ENCODE data around the gene TST.

Gene TST

DNA sequence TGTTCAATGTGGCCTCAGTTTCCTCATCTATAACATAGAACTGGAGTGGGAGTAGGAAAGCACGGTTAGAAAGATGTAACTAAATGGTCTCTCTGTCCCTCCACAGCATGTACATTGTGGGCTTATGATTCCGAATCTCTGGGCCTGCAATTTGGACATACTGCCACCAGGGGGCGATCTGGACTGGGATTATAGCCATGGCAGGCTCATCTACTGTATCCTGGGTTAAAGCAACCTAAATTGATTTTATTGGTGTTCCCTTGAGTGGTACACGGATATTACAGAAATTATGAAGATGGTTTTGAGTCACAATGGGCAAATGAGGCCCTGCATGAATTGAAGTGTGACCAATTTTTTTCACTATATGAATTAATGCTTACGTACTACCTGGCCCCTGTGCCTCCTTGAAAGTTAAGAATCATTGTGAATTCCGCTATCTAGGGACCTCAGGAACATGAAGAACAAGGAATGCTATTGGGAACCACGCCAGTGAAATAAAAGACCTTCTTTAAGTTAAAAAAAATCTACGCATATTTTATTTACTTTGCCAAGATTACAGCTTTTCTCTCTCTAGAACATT, 32.9 kb downstream of the TST start:
- DNase-seq (ENCODE audit: low read depth) = no peak
- no peak overlapping the region for H3K4me3 ChIP-seq (ENCODE audit: low read depth, low read length)
- TF ChIP-seq, protein P1, sequence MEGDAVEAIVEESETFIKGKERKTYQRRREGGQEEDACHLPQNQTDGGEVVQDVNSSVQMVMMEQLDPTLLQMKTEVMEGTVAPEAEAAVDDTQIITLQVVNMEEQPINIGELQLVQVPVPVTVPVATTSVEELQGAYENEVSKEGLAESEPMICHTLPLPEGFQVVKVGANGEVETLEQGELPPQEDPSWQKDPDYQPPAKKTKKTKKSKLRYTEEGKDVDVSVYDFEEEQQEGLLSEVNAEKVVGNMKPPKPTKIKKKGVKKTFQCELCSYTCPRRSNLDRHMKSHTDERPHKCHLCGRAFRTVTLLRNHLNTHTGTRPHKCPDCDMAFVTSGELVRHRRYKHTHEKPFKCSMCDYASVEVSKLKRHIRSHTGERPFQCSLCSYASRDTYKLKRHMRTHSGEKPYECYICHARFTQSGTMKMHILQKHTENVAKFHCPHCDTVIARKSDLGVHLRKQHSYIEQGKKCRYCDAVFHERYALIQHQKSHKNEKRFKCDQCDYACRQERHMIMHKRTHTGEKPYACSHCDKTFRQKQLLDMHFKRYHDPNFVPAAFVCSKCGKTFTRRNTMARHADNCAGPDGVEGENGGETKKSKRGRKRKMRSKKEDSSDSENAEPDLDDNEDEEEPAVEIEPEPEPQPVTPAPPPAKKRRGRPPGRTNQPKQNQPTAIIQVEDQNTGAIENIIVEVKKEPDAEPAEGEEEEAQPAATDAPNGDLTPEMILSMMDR (IDR thresholded peaks at IDR 0.05; ENCODE audit: low read depth, low read length, missing control alignments) = peak; percentile 40
- in situ Hi-C loops (cut with HindIII; ENCODE audit: low sequenced_read_pairs) = no loop called here

DNA sequence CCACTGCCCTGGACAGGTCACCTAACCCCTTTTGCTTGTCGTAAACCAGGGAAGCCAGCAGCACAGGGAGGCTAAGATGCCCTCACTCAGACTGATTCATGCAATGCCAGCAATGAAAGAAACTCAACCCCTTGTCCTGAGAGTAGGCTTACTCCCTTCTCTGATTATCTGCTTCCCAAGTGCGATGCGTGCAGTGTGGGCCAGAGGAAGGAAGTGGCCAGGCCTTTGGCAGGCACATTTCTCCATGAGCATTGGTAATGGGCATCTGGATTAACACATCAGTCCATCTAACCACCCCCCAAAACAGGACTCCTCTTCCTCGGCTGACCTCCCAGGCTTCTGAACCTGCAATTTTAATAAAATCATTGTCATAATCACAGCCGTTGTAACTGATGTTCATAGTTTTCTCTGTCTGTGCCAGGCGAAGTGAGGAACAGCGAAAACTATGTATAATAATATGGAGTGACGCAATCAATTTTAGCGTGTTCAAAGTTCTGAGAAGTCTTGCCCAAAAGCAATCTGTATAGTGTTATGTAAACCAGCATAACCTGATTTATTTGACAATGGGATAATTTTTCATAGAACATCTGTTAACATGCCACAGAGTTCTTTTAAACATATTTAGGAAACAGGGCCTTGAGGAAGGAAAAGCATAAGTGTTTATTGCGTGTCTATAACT, 33.9 kb downstream of the TST start:
- no peak overlapping the region for H3K4me3 ChIP-seq (ENCODE audit: low read depth, low read length)
- in situ Hi-C loops (cut with HindIII; ENCODE audit: low sequenced_read_pairs) = no loop called here
- DNase-seq (ENCODE audit: low read depth) = no peak
- TF ChIP-seq, protein P1 (IDR thresholded peaks at IDR 0.05; ENCODE audit: low read depth, low read length, missing control alignments) = no peak

DNA sequence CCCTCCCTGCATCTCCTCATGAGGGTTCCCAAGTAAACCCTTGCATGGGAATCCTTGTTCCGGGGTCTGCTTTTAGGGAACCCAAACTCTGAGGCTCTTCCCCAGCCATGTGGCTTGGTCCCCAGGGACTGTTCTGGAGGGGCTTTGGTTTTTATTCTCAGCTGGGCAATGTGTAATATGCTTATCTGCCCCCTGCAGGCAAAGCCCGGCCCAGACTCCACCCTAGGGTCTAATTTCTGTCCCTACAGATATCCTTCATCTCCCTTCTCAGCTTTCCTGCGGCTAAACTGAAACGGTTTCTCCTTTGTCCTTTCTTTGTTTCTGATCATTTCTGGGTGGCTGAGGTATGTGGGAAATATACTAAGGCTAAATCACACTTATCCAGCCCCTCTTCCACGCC, 37.1 kb downstream of the TST start:
- no peak for DNase-seq (ENCODE audit: low read depth)
- no peak overlapping the region for H3K4me3 ChIP-seq (ENCODE audit: low read depth, low read length)
- TF ChIP-seq, protein P1 (IDR thresholded peaks at IDR 0.05; ENCODE audit: low read depth, low read length, missing control alignments) = no peak
- in situ Hi-C loops (cut with HindIII; ENCODE audit: low sequenced_read_pairs) = no loop called here

DNA sequence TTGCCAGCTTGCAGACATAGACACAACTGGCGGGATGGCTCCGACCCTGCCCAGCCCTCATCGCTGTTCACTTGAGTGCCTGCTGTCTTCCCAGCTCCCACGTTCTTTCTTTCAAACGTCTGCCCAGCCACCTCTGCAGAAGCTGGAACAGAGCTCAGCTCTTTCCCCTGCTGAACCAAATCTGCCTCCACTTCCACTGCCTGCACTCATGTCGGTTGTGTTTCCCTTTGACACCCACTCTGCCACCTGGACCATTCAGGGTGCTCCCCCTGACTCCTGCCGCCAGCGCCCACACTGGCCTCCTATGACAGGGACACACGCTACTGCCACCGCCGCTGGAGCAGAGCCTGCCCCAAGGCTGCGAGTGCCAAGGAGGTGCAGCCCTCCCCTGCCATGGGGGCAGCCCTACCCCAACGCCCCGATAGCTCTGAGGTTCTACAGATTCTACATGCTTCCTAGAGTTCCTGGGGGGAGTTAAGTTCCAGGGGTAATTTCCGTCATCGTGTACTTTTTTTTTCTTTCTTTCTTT, 37.9 kb downstream of the TST start:
- TF ChIP-seq, protein P1 (IDR thresholded peaks at IDR 0.05; ENCODE audit: low read depth, low read length, missing control alignments) = no peak
- in situ Hi-C loops (cut with HindIII; ENCODE audit: low sequenced_read_pairs) = no loop called here
- DNase-seq (ENCODE audit: low read depth) = no peak
- H3K4me3 ChIP-seq (ENCODE audit: low read depth, low read length) = no peak overlapping the region

DNA sequence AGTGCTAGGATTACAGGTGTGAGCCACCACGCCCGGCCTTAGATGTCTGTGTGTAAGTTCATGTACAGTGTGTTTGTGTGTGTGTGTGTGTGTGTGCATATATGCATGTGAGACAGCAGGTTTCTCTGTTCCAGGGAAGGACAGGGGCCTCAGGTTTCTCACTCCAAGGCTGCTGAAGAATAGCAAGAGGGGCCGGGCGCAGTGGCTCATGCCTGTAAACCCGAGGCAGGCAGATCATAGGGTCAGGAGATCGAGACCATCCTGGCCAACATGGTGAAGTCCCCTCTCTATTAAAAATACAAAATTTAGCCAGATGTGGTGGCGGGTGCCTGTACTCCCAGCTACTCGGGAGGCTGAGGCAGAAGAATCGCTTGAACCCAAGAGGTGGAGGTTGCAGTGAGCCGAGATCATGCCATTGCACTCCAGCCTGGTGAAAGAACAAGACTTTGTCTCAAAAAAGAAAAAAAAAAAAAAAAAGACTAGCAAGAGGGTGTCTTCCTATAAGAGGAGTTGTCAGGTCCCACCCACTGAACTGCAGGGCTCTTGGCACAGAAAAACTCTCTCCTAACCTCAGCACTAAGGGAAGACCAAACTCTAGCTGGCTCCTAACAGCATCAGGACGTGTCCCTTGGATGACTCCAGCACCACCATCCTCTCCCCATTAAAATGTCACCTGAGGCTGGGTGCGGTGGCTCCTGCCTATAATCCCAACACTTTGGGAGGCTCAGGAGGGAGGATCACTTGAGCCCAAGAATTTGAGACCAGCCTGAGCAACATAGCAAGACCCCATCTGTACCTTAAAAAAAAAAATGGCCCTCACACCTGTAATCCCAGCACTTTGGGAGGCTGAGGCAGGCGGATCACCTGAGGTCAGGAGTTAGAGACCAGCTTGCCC, 40.0 kb downstream of the TST start:
- DNase-seq (ENCODE audit: low read depth) = no peak
- TF ChIP-seq, protein P1 (IDR thresholded peaks at IDR 0.05; ENCODE audit: low read depth, low read length, missing control alignments) = no peak
- no peak overlapping the region for H3K4me3 ChIP-seq (ENCODE audit: low read depth, low read length)
- in situ Hi-C loops (cut with HindIII; ENCODE audit: low sequenced_read_pairs) = no loop called here

DNA sequence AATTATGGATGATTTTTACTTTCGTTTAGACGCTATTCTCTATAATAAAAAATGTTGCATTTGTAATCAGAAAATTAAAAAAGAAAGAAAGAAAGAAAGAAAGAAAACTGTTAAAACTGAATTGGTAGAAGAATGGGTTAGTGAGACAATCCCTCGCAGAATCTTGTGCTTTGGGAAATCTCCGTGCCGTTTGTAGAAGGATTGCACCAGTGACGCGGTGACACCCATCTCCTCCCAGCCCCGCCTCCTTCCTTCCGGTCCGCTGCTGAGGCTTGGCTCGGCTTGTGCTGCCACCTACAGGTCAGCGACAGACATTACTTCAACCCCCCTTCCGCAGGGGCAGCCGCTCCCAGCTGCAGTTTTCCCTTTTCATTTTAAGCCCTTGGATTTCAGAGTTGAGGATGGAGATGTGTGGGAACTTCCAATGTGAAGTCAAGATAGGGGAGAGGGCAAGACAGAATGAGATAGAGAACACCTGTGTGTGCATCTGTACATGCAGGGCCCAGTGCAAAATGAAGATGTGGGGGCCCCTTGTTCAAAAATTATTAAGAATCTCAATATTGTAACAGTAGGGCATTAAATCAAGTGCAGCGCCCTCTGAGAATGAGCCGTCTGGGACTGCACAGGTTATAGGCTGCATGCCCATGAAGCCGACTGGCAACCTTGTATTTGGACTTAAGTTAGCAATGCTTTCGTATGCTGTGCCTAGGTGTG, 41.1 kb downstream of the TST start:
- in situ Hi-C loops (cut with HindIII; ENCODE audit: low sequenced_read_pairs) = no loop called here
- DNase-seq (ENCODE audit: low read depth) = peak; percentile 68
- TF ChIP-seq, protein P1 (IDR thresholded peaks at IDR 0.05; ENCODE audit: low read depth, low read length, missing control alignments) = peak; percentile 88
- peak overlapping the region; percentile 41 for H3K4me3 ChIP-seq (ENCODE audit: low read depth, low read length)
